ENCODE measurements around the gene DIS3. TPM values are rescaled to one million over a fixed set of nuclear protein-coding genes. Genes with fewer than 3 reads are reported as not detected.
"Not testable (repeated sequence)": the region's sequence is repeated elsewhere in the genome, so short reads cannot be mapped to it uniquely, and the experiment has no call there.

Gene DIS3
- total and polyA plus RNA-seq, 9 of the 15 experiments (the other 6 are each of a cell fraction or from before 2014, with no cell fraction given), result 6.0 to 48.9 (median 34.2) TPM

DNA sequence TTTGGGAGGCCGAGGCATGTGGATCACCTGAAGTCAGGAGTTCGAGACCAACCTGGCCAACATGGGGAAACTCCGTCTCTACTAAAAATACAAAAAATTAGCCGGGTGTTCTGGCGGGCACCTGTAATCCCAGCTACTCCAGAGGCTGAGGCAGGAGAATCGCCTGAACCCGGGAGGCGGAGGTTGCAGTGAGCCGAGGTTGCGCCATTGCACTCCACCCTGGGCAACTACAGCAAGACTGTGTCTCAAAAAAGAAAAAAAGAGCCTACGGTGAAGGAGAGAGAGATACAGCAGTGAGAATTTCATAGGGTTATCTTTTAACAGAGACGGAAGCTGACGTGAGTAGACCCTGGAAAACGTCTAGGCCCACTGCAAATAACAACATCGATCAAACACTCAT, 55.5 kb downstream of the DIS3 start:
- H3K4me1 ChIP-seq (replicated peaks in 1 of 2; ENCODE audit: control insufficient read depth in 2 of 2, insufficient read depth in 2 of 2, low read length in 2 of 2); H3K27me3 ChIP-seq (ENCODE audit: control insufficient read depth in 2 of 2, insufficient read depth in 2 of 2, low read length in 2 of 2); DNase-seq (ENCODE audit: extremely low read depth in 1 of 4, low spot score in 3 of 4); BruUV-seq (replicated peaks); ATAC-seq; H4K20me1 ChIP-seq (replicated peaks; ENCODE audit: control insufficient read depth, insufficient read depth, low read length); H3K9me3 ChIP-seq (replicated peaks; ENCODE audit: control insufficient read depth, insufficient read depth, low read depth, low read length); POLR2A ChIA-PET; in situ Hi-C loops (cut with MboI); FAIRE-seq; CTCF ChIA-PET (ENCODE audit: low intra/inter-chr PET ratio); H3K9me1 ChIP-seq (ENCODE audit: control insufficient read depth, insufficient read depth, low read length): not testable (repeated sequence)
- intact Hi-C loops (cut with micrococcal nuclease), result loop anchor here (2.0 kb wide), 1 partner anchor 55 kb away; the partner anchor contains the start of gene DIS3
- TF ChIP-seq CEBPB (tag; IDR thresholded peaks at IDR 0.05), result peak; percentile 58; the same call in 1 of the 2 replicates
- Histone ChIP-seq H3K27ac (ENCODE audit: extremely low read depth, low read depth, low read length) (peak overlapping the region; percentile 48; the same call in 2 of the 3 replicates), H2AFZ (ENCODE audit: low read depth, low read length) (0 out of 2 replicates have a peak overlapping the region, but pooled peaks have one; percentile 17), H3K9ac (ENCODE audit: insufficient read depth in 1 of 2, low read depth in 2 of 2, low read length in 2 of 2) (peak overlapping the region; percentile 86 to 92; a peak in 3 of 4 replicates), H3K4me2 (ENCODE audit: insufficient read depth, low read length) (peak overlapping the region; percentile 93), H3K36me3 (ENCODE audit: control insufficient read depth, insufficient read depth, low read length) (peaks cover 48% of the 10 kb centered on the region), H3K4me3 (peak overlapping the region; percentile 82), H3K79me2 (ENCODE audit: control insufficient read depth, insufficient read depth, low read length) (peaks cover 92% of the 10 kb centered on the region)
- WGBS (ENCODE audit: insufficient coverage, low coverage, missing lambda C conversion rate), result 6% methylated on average over 9 of the region's 15 CpGs

DNA sequence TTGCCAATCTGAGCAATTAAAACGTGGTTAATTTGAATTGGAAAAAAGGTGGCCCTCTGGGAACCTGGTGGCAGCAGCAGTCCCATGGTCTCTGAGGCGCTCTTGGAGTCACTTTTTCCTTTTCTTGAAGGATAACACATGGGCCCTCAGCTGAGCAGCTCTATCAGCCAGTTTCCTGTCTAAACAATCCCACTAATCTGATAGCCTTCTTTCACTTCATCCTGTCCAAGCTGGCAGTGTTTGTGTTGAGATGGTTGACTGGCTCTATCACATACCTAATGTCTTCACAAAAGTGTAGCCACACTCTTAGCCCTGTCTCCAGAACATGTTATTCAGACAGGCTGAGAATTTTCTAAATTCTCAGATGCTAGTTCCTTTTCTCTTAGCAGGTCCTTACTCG, 64.9 kb downstream of the DIS3 start:
- no TSS peak for BruUV-seq (replicated peaks)

More for the DNA sequence above, 64.9 kb downstream of the DIS3 start:
- DNase-seq (ENCODE audit: extremely low read depth in 1 of 4, low spot score in 3 of 4) (no peak), ATAC-seq (no peak), FAIRE-seq (no peak)
- no peaks in the 10 kb centered on the region; the same call in 1 of the 2 replicates for H4K20me1 ChIP-seq (replicated peaks; ENCODE audit: control insufficient read depth, insufficient read depth, low read length)
- H3K4me2 ChIP-seq (ENCODE audit: insufficient read depth, low read length), result no peak overlapping the region
- peaks cover 78% of the 10 kb centered on the region for H3K36me3 ChIP-seq (ENCODE audit: control insufficient read depth, insufficient read depth, low read length)
- H3K27ac ChIP-seq (ENCODE audit: extremely low read depth, low read depth, low read length), result no peak overlapping the region
- H3K4me1 ChIP-seq (replicated peaks in 1 of 2; ENCODE audit: control insufficient read depth in 2 of 2, insufficient read depth in 2 of 2, low read length in 2 of 2), result no peaks in the 10 kb centered on the region
- H3K9me1 ChIP-seq (ENCODE audit: control insufficient read depth, insufficient read depth, low read length), result no peaks in the 10 kb centered on the region
- H2AFZ ChIP-seq (ENCODE audit: low read depth, low read length), result no peak overlapping the region
- in situ Hi-C loops (cut with MboI) (no loop called here), intact Hi-C loops (cut with micrococcal nuclease) (no loop called here)
- H3K9ac ChIP-seq (ENCODE audit: insufficient read depth in 1 of 2, low read depth in 2 of 2, low read length in 2 of 2), result no peak overlapping the region
- H3K79me2 ChIP-seq (ENCODE audit: control insufficient read depth, insufficient read depth, low read length), result peaks cover 65% of the 10 kb centered on the region
- H3K27me3 ChIP-seq (ENCODE audit: control insufficient read depth in 2 of 2, insufficient read depth in 2 of 2, low read length in 2 of 2), result no peaks in the 10 kb centered on the region
- 61% methylated on average over 3 of the region's 3 CpGs for WGBS (ENCODE audit: insufficient coverage, low coverage, missing lambda C conversion rate)
- CTCF ChIA-PET (ENCODE audit: low intra/inter-chr PET ratio), result no interaction called here
- H3K9me3 ChIP-seq (replicated peaks; ENCODE audit: control insufficient read depth, insufficient read depth, low read depth, low read length), result no peaks in the 10 kb centered on the region
- no peak overlapping the region for H3K4me3 ChIP-seq
- TF ChIP-seq EP300 (IDR thresholded peaks at IDR 0.05; ENCODE audit: low read length) (no peak), RAD51 (IDR thresholded peaks at IDR 0.05; ENCODE audit: borderline replicate concordance, low read depth) (no peak), NFIC (IDR thresholded peaks at IDR 0.05) (no peak), RBM39 (optimal IDR thresholded peaks at IDR 0.05; ENCODE audit: low read depth, low read length) (no peak), RFX7 (CRISPR knock-in tag; IDR thresholded peaks at IDR 0.05) (no peak)
- TF ChIP-seq, protein P1, sequence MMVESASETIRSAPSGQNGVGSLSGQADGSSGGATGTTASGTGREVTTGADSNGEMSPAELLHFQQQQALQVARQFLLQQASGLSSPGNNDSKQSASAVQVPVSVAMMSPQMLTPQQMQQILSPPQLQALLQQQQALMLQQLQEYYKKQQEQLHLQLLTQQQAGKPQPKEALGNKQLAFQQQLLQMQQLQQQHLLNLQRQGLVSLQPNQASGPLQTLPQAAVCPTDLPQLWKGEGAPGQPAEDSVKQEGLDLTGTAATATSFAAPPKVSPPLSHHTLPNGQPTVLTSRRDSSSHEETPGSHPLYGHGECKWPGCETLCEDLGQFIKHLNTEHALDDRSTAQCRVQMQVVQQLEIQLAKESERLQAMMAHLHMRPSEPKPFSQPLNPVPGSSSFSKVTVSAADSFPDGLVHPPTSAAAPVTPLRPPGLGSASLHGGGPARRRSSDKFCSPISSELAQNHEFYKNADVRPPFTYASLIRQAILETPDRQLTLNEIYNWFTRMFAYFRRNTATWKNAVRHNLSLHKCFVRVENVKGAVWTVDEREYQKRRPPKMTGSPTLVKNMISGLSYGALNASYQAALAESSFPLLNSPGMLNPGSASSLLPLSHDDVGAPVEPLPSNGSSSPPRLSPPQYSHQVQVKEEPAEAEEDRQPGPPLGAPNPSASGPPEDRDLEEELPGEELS (CRISPR knock-in tag; IDR thresholded peaks at IDR 0.05; ENCODE audit: borderline replicate concordance), result no peak
- POLR2A ChIA-PET, result no interaction called here
